Measurements from ENCODE around the gene AP5Z1.

GRCh38 chr7:4819560-4820404, 44.4 kb downstream of the AP5Z1 start:
- no peak for TF ChIP-seq CTCF (conservative IDR thresholded peaks at IDR 0.05)
- TF ChIP-seq ZFX (IDR thresholded peaks at IDR 0.05): no peak

Measured in C4-2B (cell line).